K562 (cell line): ENCODE results near the gene DNER. TPM values are rescaled to one million over a fixed set of nuclear protein-coding genes. Genes with fewer than 3 reads are reported as not detected.
A peak's percentile ranks its signal among the peaks of the same experiment; 100 is the strongest.

Experiments used
- ATAC-seq: fragments of 200-7000 bp; cut with Tn5 transposase; 3 replicates; pipeline ENCODE4 v1.9.1; 2020; ENCODE audit warnings: moderate library complexity
- BruUV-seq: library from RNA; stranded (reverse); fragments of 400-500 nt; replicated peaks from 2 replicates; lab custom pipeline; 2021; lab: Mats Ljungman, UMichigan
- CTCF ChIA-PET: fragments of 300-600 bp; formaldehyde crosslinking; extraction: SDS; loops from one replicate; lab custom pipeline; 2021; ENCODE audit warnings: low intra/inter-chr PET ratio; lab: Yijun Ruan, JAX
- POLR2A ChIA-PET: fragments of 300-600, 350-650 bp; sonication (Branson Sonifier 250); formaldehyde crosslinking; extraction: SDS; loops from one replicate; lab custom pipeline; 2021; ENCODE audit warnings: antibody characterized with exemption, inconsistent platforms; lab: Yijun Ruan, JAX
- DNase-seq, 4 experiments: peaks; one replicate each; pipeline versions ENCODE4 v3.0.0 to v3.0.0-alpha.2; 2011 to 2018; ENCODE audit warnings: low spot score in 3 of 4, mixed read lengths in 3 of 4; ENCODE audit errors: extremely low read depth in 1 of 4
- FAIRE-seq: peaks from 2 replicates; lab custom pipeline; 2011; peaks lifted over from hg19 to GRCh38; lab: Jason Lieb, UNC
- H2AFZ ChIP-seq: 2 replicates; pipeline ENCODE4 v1.6.0; 2011; ENCODE audit warnings: low read depth, low read length, control low read depth, inconsistent platforms
- H3K27ac ChIP-seq: fragments of 200-600 bp; 3 replicates; pipeline ENCODE4 v1.8.0; 2011; ENCODE audit warnings: low read depth, mild to moderate bottlenecking, control low read depth, inconsistent platforms, low read length, moderate library complexity, mixed read lengths; ENCODE audit errors: extremely low read depth
- H3K27me3 ChIP-seq, 2 experiments: fragments of 300-600 bp in 1 of 2; 2 replicates in 1 of 2; 3 replicates in 1 of 2; pipeline versions ENCODE4 v1.6.0 to v1.8.0; 2011; ENCODE audit warnings: inconsistent platforms in 2 of 2, low read length in 2 of 2, mild to moderate bottlenecking in 1 of 2, mixed read lengths in 1 of 2, moderate library complexity in 1 of 2; ENCODE audit not compliant: control insufficient read depth in 2 of 2, insufficient read depth in 2 of 2
- H3K36me3 ChIP-seq: fragments of 300-600 bp; 3 replicates; pipeline ENCODE4 v1.8.0; 2011; ENCODE audit warnings: mild to moderate bottlenecking, low read length, inconsistent platforms; ENCODE audit not compliant: control insufficient read depth, insufficient read depth
- H3K4me1 ChIP-seq, 2 experiments: fragments of 200-600 bp in 1 of 2; replicated peaks in 1 of 2; 2 replicates in 1 of 2; 3 replicates in 1 of 2; pipeline versions ENCODE4 v1.5.1 to v1.8.0; 2011; ENCODE audit warnings: inconsistent platforms in 2 of 2, low read length in 2 of 2, mild to moderate bottlenecking in 1 of 2, mixed read lengths in 1 of 2, moderate library complexity in 1 of 2; ENCODE audit not compliant: control insufficient read depth in 2 of 2, insufficient read depth in 2 of 2
- H3K4me2 ChIP-seq: 2 replicates; pipeline ENCODE4 v1.6.1; 2011; ENCODE audit warnings: low read length, control low read depth, inconsistent platforms, mixed read lengths; ENCODE audit not compliant: insufficient read depth
- H3K4me3 ChIP-seq: fragments of 200-600 bp; sonication (generic), shearing (Covaris generic); 2 replicates; pipeline ENCODE4 v1.5.1; 2016; ENCODE audit warnings: control low read depth, inconsistent platforms
- H3K79me2 ChIP-seq: fragments of 200-600 bp; 3 replicates; pipeline ENCODE4 v1.8.0; 2011; ENCODE audit warnings: low read length, inconsistent platforms; ENCODE audit not compliant: control insufficient read depth, insufficient read depth
- H3K9ac ChIP-seq, 2 experiments: 2 replicates each; pipeline versions ENCODE4 v1.6.0 to v1.6.1; 2011; ENCODE audit warnings: low read depth in 2 of 2, low read length in 2 of 2, control low read depth in 1 of 2, inconsistent platforms in 1 of 2, mild to moderate bottlenecking in 1 of 2, mixed read lengths in 1 of 2; ENCODE audit not compliant: insufficient read depth in 1 of 2
- H3K9me1 ChIP-seq: one replicate; pipeline ENCODE4 v1.6.0; 2011; ENCODE audit warnings: inconsistent platforms, mild to moderate bottlenecking, low read length, moderate library complexity; ENCODE audit not compliant: control insufficient read depth, insufficient read depth
- H3K9me3 ChIP-seq: replicated peaks from 2 replicates; pipeline ENCODE4 v1.5.1; 2011; ENCODE audit warnings: low read depth, low read length, inconsistent platforms; ENCODE audit not compliant: control insufficient read depth, insufficient read depth
- H4K20me1 ChIP-seq: replicated peaks from 2 replicates; pipeline ENCODE4 v1.6.1; 2011; ENCODE audit warnings: low read length, inconsistent platforms, mixed read lengths; ENCODE audit not compliant: control insufficient read depth, insufficient read depth
- CTCF ChIP-seq, 3 experiments: IDR thresholded peaks in 2 of 3; conservative IDR thresholded peaks in 1 of 3; 2 replicates each; pipeline ENCODE4 v1.5.1; 2011 to 2012; ENCODE audit warnings: low read length in 3 of 3, mild to moderate bottlenecking in 3 of 3, control low read depth in 2 of 3, improper control_type of control experiment in 1 of 3, inconsistent platforms in 1 of 3, low read depth in 1 of 3, mixed read lengths in 1 of 3, moderate library complexity in 1 of 3; ENCODE audit not compliant: insufficient read depth in 2 of 3
- EP300 ChIP-seq: IDR thresholded peaks from 2 replicates; pipeline ENCODE4 v1.6.1; 2012; ENCODE audit warnings: low read length, improper control_type of control experiment
- MAFG ChIP-seq: fragments of 450-650 bp; conservative IDR thresholded peaks from 2 replicates; pipeline ENCODE4 v1.6.1; 2016; ENCODE audit warnings: missing genetic modification characterization, missing compliant biosample characterization
- NR4A1 ChIP-seq, 2 experiments: fragments of 250-450 bp in 1 of 2; fragments of 450-650 bp in 1 of 2; sonication (Bioruptor Pico) in 1 of 2; IDR thresholded peaks; 2 replicates each; pipeline versions ENCODE4 v1.4.0 to v1.6.1; 2016 to 2020; ENCODE audit warnings: mild to moderate bottlenecking in 2 of 2, missing compliant biosample characterization in 1 of 2, missing genetic modification characterization in 1 of 2, moderate library complexity in 1 of 2
- STAT5B ChIP-seq: fragments of 250-450 bp; sonication (Bioruptor Pico); IDR thresholded peaks from 2 replicates; pipeline ENCODE4 v1.8.0; 2021; ENCODE audit warnings: mild to moderate bottlenecking, inconsistent platforms
- ZBTB5 ChIP-seq: fragments of 450-650 bp; IDR thresholded peaks from 2 replicates; pipeline ENCODE4 v1.6.1; 2017; ENCODE audit warnings: antibody characterized with exemption
- ZC3H11A ChIP-seq: IDR thresholded peaks from 2 replicates; pipeline ENCODE4 v1.6.1; 2012; ENCODE audit warnings: low read depth, low read length, improper control_type of control experiment
- ZNF165 ChIP-seq: fragments of 250-450 bp; sonication (Bioruptor Pico); IDR thresholded peaks from 2 replicates; pipeline ENCODE4 v1.4.0; 2020; ENCODE audit warnings: borderline replicate concordance
- ZNF384 ChIP-seq: IDR thresholded peaks from 2 replicates; pipeline ENCODE4 v1.6.1; 2012; ENCODE audit warnings: low read depth, low read length, improper control_type of control experiment
- WGBS: fragments of 100-300 bp; shearing (Covaris generic); methylation state at CpG from one replicate; pipeline ENCODE4 v1.1.6; 2016; ENCODE audit warnings: low coverage, mixed read lengths; ENCODE audit not compliant: insufficient coverage; ENCODE audit errors: missing lambda C conversion rate; 5-methylcytosine and 5-hydroxymethylcytosine counted together
- in situ Hi-C: fragments of 300-500 bp; cut with MboI; formaldehyde crosslinking; loops from 4 replicates; pipeline ENCODE4 v1.15.0; 2018; ENCODE audit warnings: inconsistent platforms, mixed read lengths
- intact Hi-C: fragments of 100-400 bp; cut with micrococcal nuclease; formaldehyde crosslinking; loops from 2 replicates; pipeline ENCODE4 v1.14.2; 2022
- polyA plus RNA-seq, 8 experiments: library from polyadenylated mRNA; depleted of rRNA in 4 of 8; stranded (reverse) in 5 of 8; unstranded in 3 of 8; fragments of >200 nt; fragmentation: Nextera tagmentation in 2 of 8; fragmentation: Illumina TruSeq in 1 of 8; extraction: Ambion mirVana in 2 of 8; extraction: Trizol in 1 of 8; gene quantifications; 2 replicates each; pipeline versions ENCODE4 v1.2.1 to v1.2.3, GENCODE V29; 2011 to 2014; ENCODE audit warnings: inconsistent platforms in 1 of 8, missing spikeins in 1 of 8
- total RNA-seq, 7 experiments: library from RNA; depleted of rRNA in 6 of 7; stranded (reverse); fragments of >200 nt in 6 of 7; fragmentation: Illumina TruSeq in 2 of 7; extraction: Trizol in 2 of 7; gene quantifications; 2 replicates each; pipeline versions ENCODE4 v1.2.1 to v1.2.3, GENCODE V29; 2011 to 2021; ENCODE audit warnings: low replicate concordance in 1 of 7

DNER gene
- total and polyA plus RNA-seq, 9 of the 15 experiments (the other 6 are each of a cell fraction or from before 2014, with no cell fraction given), result not detected

GRCh38 chr2:229431327-229431954 is 282.9 kb downstream of the DNER start:
- 0% methylated on average over 1 of the region's 2 CpGs for WGBS
- TF ChIP-seq ZC3H11A, result no peak
- TF ChIP-seq NR4A1 (CRISPR knock-in tag; IDR thresholded peaks at IDR 0.05), result no peak
- no peak for TF ChIP-seq NR4A1 (tag; IDR thresholded peaks at IDR 0.05)
- no peak for TF ChIP-seq MAFG (tag)
- no peak for TF ChIP-seq ZBTB5
- TF ChIP-seq STAT5B (CRISPR knock-in tag), result no peak
- peak in 1 of 3 experiments; percentile 18; a peak in 1 of 6 replicates for TF ChIP-seq CTCF (IDR thresholded peaks at IDR 0.05 in 2 of 3, conservative IDR thresholded peaks at IDR 0.05 in 1 of 3; ENCODE audit: insufficient read depth in 2 of 3, low read depth in 1 of 3, low read length in 3 of 3)
- TF ChIP-seq ZNF384, result peak; percentile 48; the same call in 1 of the 2 replicates
- TF ChIP-seq ZNF165, result no peak
- no peak for TF ChIP-seq EP300
- Histone ChIP-seq H3K36me3 (no peaks in the 10 kb centered on the region), H3K9me3 (no peaks in the 10 kb centered on the region), H3K9ac (no peak overlapping the region), H3K4me1 (no peaks in the 10 kb centered on the region), H4K20me1 (no peaks in the 10 kb centered on the region), H3K27ac (no peak overlapping the region), H2AFZ (no peak overlapping the region), H3K4me2 (no peak overlapping the region), H3K9me1 (no peaks in the 10 kb centered on the region), H3K4me3 (no peak overlapping the region), H3K27me3 (no peaks in the 10 kb centered on the region), H3K79me2 (no peaks in the 10 kb centered on the region)
- in situ Hi-C loops (no loop called here), intact Hi-C loops (loop anchor here (2.0 kb wide), 1 partner anchor 155 kb away; no protein-coding TSS in a partner anchor)
- POLR2A ChIA-PET, result interaction anchor here (0.6 kb wide), 1 partner anchor 58 kb away, joined by 3 read pairs; no protein-coding TSS in a partner anchor
- peak; percentile 2 to 10 (median 4) for DNase-seq
- CTCF ChIA-PET, result interaction anchor here (0.7 kb wide), 1 partner anchor 16 kb away, joined by 3 read pairs; no protein-coding TSS in a partner anchor
- FAIRE-seq, result no peak
- BruUV-seq, result no TSS peak
- no peak for ATAC-seq
